Smooth muscle cell (in vitro differentiated cells): ENCODE measurements around the gene GARIN5A. TPM values are rescaled to one million over a fixed set of nuclear protein-coding genes. Genes with fewer than 3 reads are reported as not detected.
A peak's percentile ranks its signal among the peaks of the same experiment; 100 is the strongest.

Source experiments
- DNase-seq: peaks from one replicate; lab custom pipeline; 2025; ENCODE audit not compliant: unreplicated experiment; lab: John Stamatoyannopoulos, UW
- H2AFZ ChIP-seq: fragments of 200-600 bp; sonication (generic); 2 replicates; pipeline ENCODE4 v1.6.0; 2016; ENCODE audit warnings: antibody characterized with exemption, low read depth, mild to moderate bottlenecking
- H3F3A ChIP-seq: fragments of 200-600 bp; sonication (generic); 2 replicates; pipeline ENCODE4 v1.6.0; 2017; ENCODE audit warnings: antibody characterized with exemption, low read depth
- H3K27ac ChIP-seq: fragments of 200-600 bp; sonication (generic); 2 replicates; pipeline ENCODE4 v1.5.1; 2016; ENCODE audit warnings: low read depth, mild to moderate bottlenecking
- H3K27me3 ChIP-seq: fragments of 200-600 bp; sonication (generic); 2 replicates; pipeline ENCODE4 v1.6.1; 2016; ENCODE audit warnings: low read depth, mild to moderate bottlenecking
- H3K36me3 ChIP-seq: fragments of 200-600 bp; sonication (generic); 2 replicates; pipeline ENCODE4 v1.5.1; 2016; ENCODE audit warnings: low read depth
- H3K4me1 ChIP-seq: fragments of 200-600 bp; sonication (generic); 2 replicates; pipeline ENCODE4 v1.5.1; 2016; ENCODE audit warnings: low read depth
- H3K4me2 ChIP-seq: fragments of 200-600 bp; sonication (generic); 2 replicates; pipeline ENCODE4 v1.6.0; 2016; ENCODE audit warnings: mild to moderate bottlenecking
- H3K4me3 ChIP-seq: fragments of 200-600 bp; sonication (generic); 2 replicates; pipeline ENCODE4 v1.5.1; 2016; ENCODE audit warnings: mild to moderate bottlenecking
- H3K79me2 ChIP-seq: fragments of 200-600 bp; sonication (generic); 2 replicates; pipeline ENCODE4 v1.6.0; 2016; ENCODE audit warnings: low read depth, mild to moderate bottlenecking
- H3K9ac ChIP-seq: fragments of 200-600 bp; sonication (generic); 2 replicates; pipeline ENCODE4 v1.6.0; 2016; ENCODE audit warnings: low read depth
- H3K9me3 ChIP-seq: fragments of 200-600 bp; sonication (generic); replicated peaks from 2 replicates; pipeline ENCODE4 v1.5.1; 2016; ENCODE audit warnings: low read depth
- H4K20me1 ChIP-seq: fragments of 200-600 bp; sonication (generic); 2 replicates; pipeline ENCODE4 v1.6.0; 2016; ENCODE audit warnings: low read depth
- CTCF ChIP-seq: fragments of 200-600 bp; sonication (generic); IDR thresholded peaks from 2 replicates; pipeline ENCODE4 v1.5.1; 2017; ENCODE audit warnings: borderline replicate concordance, mild to moderate bottlenecking, antibody characterized with exemption; ENCODE audit not compliant: insufficient read depth, poor library complexity, severe bottlenecking
- WGBS: methylation state at CpG from one replicate; pipeline ENCODE4 v1.1.7; 2016; ENCODE audit warnings: low lambda C conversion rate; 5-methylcytosine and 5-hydroxymethylcytosine counted together
- polyA plus RNA-seq: library from polyadenylated mRNA; unstranded; fragments of >200 nt; fragmentation: Nextera tagmentation; extraction: Ambion mirVana; gene quantifications from 2 replicates; pipeline ENCODE4 v1.2.1, GENCODE V29; 2016
- total RNA-seq: library from RNA; depleted of rRNA; stranded (reverse); fragments of >200 nt; gene quantifications from 2 replicates; pipeline ENCODE4 v1.2.3, GENCODE V29; 2014

Gene GARIN5A
- total and polyA plus RNA-seq, 2 experiments from 2014 or later = 1.7 to 2.1 TPM

- no peaks in the 10 kb centered on the region for H3K79me2 ChIP-seq
- H3K4me3 ChIP-seq = peak overlapping the region; percentile 74
- no peak for TF ChIP-seq CTCF
- no peak overlapping the region for H2AFZ ChIP-seq
- H3K27ac ChIP-seq = no peak overlapping the region
- H3F3A ChIP-seq = no peaks in the 10 kb centered on the region
- H3K27me3 ChIP-seq = no peaks in the 10 kb centered on the region
- WGBS = 91% methylated on average over 36 of the region's 36 CpGs
- H3K4me2 ChIP-seq = peak overlapping the region; percentile 79
- H3K9me3 ChIP-seq = no peaks in the 10 kb centered on the region
- peaks cover 4% of the 10 kb centered on the region for H3K4me1 ChIP-seq
- no peaks in the 10 kb centered on the region for H3K36me3 ChIP-seq
- no peak overlapping the region for H3K9ac ChIP-seq
- DNase-seq = no peak
- no peaks in the 10 kb centered on the region for H4K20me1 ChIP-seq
Measured at GRCh38 chr19:50512112-50512998, 35.7 kb upstream of the GARIN5A start.

GRCh38 chr19:50511069-50511822, 34.6 kb upstream of the GARIN5A start, which contains the start of gene JOSD2:
JOSD2 (minus strand) TSS chr19:50511191; CDS start chr19:50510431, 760 bp downstream.
- 2% methylated on average over 67 of the region's 69 CpGs for WGBS
- no peaks in the 10 kb centered on the region for H3K9me3 ChIP-seq

GRCh38 chr19:50510700-50511068, 34.0 kb upstream of the GARIN5A start:
- H3K27ac ChIP-seq = peak overlapping the region; percentile 50
- TF ChIP-seq CTCF = no peak
- 9% methylated on average over 10 of the region's 10 CpGs for WGBS

More at GRCh38 chr19:50511069-50511822, 34.6 kb upstream of the GARIN5A start, which contains the start of gene JOSD2:
- Histone ChIP-seq H4K20me1 (no peaks in the 10 kb centered on the region), H3K4me1 (peaks cover 4% of the 10 kb centered on the region), H3K27me3 (no peaks in the 10 kb centered on the region), H3K79me2 (no peaks in the 10 kb centered on the region), H3K36me3 (no peaks in the 10 kb centered on the region), H3F3A (no peaks in the 10 kb centered on the region), H3K4me3 (peak within 1 kb of the TSS; percentile 74), H3K4me2 (peak within 1 kb of the TSS; percentile 86), H3K9ac (peak within 1 kb of the TSS; percentile 64), H2AFZ (peak within 1 kb of the TSS; percentile 40), H3K27ac (peak within 1 kb of the TSS; percentile 50)
- peak; percentile 83 for DNase-seq
- TF ChIP-seq CTCF = no peak

More at GRCh38 chr19:50510700-50511068, 34.0 kb upstream of the GARIN5A start:
- Histone ChIP-seq H3F3A (no peaks in the 10 kb centered on the region), H2AFZ (peak overlapping the region; percentile 40), H4K20me1 (no peaks in the 10 kb centered on the region), H3K4me1 (peaks cover 4% of the 10 kb centered on the region), H3K79me2 (no peaks in the 10 kb centered on the region), H3K4me2 (peak overlapping the region; percentile 86), H3K9ac (peak overlapping the region; percentile 64), H3K4me3 (peak overlapping the region; percentile 74), H3K9me3 (no peaks in the 10 kb centered on the region), H3K27me3 (no peaks in the 10 kb centered on the region), H3K36me3 (no peaks in the 10 kb centered on the region)
- DNase-seq = no peak
